K562 (cell line): ENCODE results near the gene MYO1A. TPM values are rescaled to one million over a fixed set of nuclear protein-coding genes. Genes with fewer than 3 reads are reported as not detected.

Experiments used
- CBX2 ChIP-seq: fragments of 200-600 bp; sonication (generic); IDR thresholded peaks from one replicate; pipeline ENCODE4 v1.6.1; 2012; ENCODE audit warnings: mild to moderate bottlenecking, low read length, inconsistent platforms; ENCODE audit not compliant: insufficient read depth, poor library complexity, severe bottlenecking
- FOSL1 ChIP-seq: fragments of 200-800 bp; sonication (Bioruptor generic); conservative IDR thresholded peaks from 2 replicates; pipeline ENCODE4 v1.6.1; 2016; ENCODE audit warnings: missing genetic modification characterization, missing compliant biosample characterization
- GATAD2A ChIP-seq: fragments of 450-650 bp; IDR thresholded peaks from 2 replicates; pipeline ENCODE4 v1.6.1; 2017
- JUNB ChIP-seq: fragments of 450-650 bp; formaldehyde crosslinking; conservative IDR thresholded peaks from 2 replicates; pipeline ENCODE4 v1.4.0; 2020; ENCODE audit warnings: mild to moderate bottlenecking
- MED1 ChIP-seq: sonication (generic); formaldehyde crosslinking; IDR thresholded peaks from 2 replicates; pipeline ENCODE4 v1.8.1; 2023; ENCODE audit warnings: missing genetic modification reagents, borderline replicate concordance
- MGA ChIP-seq: fragments of 450-650 bp; IDR thresholded peaks from 2 replicates; pipeline ENCODE4 v1.6.1; 2016; ENCODE audit warnings: mild to moderate bottlenecking, moderate library complexity
- NCOR1 ChIP-seq: fragments of 450-650 bp; IDR thresholded peaks from 2 replicates; pipeline ENCODE4 v1.6.1; 2016; ENCODE audit warnings: mild to moderate bottlenecking, moderate library complexity
- SNRNP70 ChIP-seq: fragments of 200-400 bp; formaldehyde crosslinking; optimal IDR thresholded peaks from 2 replicates; pipeline ENCODE3; 2017; ENCODE audit warnings: low read depth, low read length
- polyA plus RNA-seq, 8 experiments: library from polyadenylated mRNA; depleted of rRNA in 4 of 8; stranded (reverse) in 5 of 8; unstranded in 3 of 8; fragments of >200 nt; fragmentation: Nextera tagmentation in 2 of 8; fragmentation: Illumina TruSeq in 1 of 8; extraction: Ambion mirVana in 2 of 8; extraction: Trizol in 1 of 8; gene quantifications; 2 replicates each; pipeline versions ENCODE4 v1.2.1 to v1.2.3, GENCODE V29; 2011 to 2014; ENCODE audit warnings: inconsistent platforms in 1 of 8, missing spikeins in 1 of 8
- total RNA-seq, 7 experiments: library from RNA; depleted of rRNA in 6 of 7; stranded (reverse); fragments of >200 nt in 6 of 7; fragmentation: Illumina TruSeq in 2 of 7; extraction: Trizol in 2 of 7; gene quantifications; 2 replicates each; pipeline versions ENCODE4 v1.2.1 to v1.2.3, GENCODE V29; 2011 to 2021; ENCODE audit warnings: low replicate concordance in 1 of 7
- TF ChIP-seq, protein P1 (sequence below): sonication (generic); formaldehyde crosslinking; IDR thresholded peaks from 2 replicates; pipeline ENCODE4 v1.9.0; 2022; ENCODE audit warnings: mild to moderate bottlenecking, missing genetic modification reagents
- TF ChIP-seq, protein P2 (sequence below): fragments of 450-650 bp; IDR thresholded peaks from 2 replicates; pipeline ENCODE4 v1.6.1; 2016; ENCODE audit warnings: missing biosample characterization, missing genetic modification characterization
- TF ChIP-seq, protein P3 (sequence below), 3 experiments: IDR thresholded peaks in 2 of 3; conservative IDR thresholded peaks in 1 of 3; 2 replicates each; pipeline ENCODE4 v1.5.1; 2011 to 2012; ENCODE audit warnings: low read length in 3 of 3, mild to moderate bottlenecking in 3 of 3, control low read depth in 2 of 3, improper control_type of control experiment in 1 of 3, inconsistent platforms in 1 of 3, low read depth in 1 of 3, mixed read lengths in 1 of 3, moderate library complexity in 1 of 3; ENCODE audit not compliant: insufficient read depth in 2 of 3

Gene MYO1A
- total and polyA plus RNA-seq, 9 of the 15 experiments (the other 6 are each of a cell fraction or from before 2014, with no cell fraction given): 0.03 to 0.29 (median 0.14) TPM; not detected in 2

DNA sequence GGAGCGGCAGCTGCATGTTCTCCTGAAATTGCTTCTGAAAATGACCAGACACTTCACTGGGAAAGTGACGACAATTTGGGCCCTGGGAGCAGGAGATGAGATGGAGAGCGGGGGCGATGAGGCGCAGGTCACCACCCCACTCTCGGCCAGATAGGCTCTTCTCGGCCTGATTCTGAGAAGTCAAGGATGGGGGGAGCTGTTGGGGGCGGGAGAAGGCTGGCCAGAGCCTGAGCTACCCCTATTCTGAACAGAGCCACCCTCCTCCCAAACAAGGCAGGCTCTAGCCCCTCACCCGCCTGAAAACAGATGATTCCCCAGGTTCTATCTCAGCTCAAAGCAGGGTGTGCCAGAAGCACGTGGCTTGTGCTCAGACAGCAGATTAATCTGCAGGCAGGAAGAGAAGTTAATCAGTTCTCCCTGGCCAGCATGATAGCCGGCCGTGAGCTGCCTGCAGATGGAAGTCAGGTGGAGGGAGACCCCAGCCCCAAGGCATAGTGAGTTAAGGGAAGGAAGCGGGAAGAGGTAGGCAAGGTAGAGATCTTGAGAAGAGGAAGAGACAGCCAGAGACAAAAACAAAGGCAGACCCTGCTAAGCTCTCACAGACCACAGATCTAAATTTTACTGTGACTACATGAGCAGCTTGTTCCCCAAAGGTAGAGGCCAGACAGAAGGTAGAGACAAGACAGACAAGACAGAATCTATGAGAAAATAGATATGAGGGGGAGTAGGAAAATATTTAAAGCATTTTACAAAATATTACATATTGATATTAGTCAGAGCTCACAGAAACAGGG lies 22.7 kb downstream of the MYO1A start (continued):
- TF ChIP-seq MGA (peak; percentile 87), NCOR1 (peak; percentile 33; the same call in 1 of the 2 replicates), MED1 (CRISPR knock-in tag) (no peak), CBX2 (no peak), FOSL1 (tag) (peak; percentile 23; the same call in 1 of the 2 replicates), GATAD2A (no peak), SNRNP70 (no peak), JUNB (CRISPR knock-in tag) (no peak)
- TF ChIP-seq, protein P1, sequence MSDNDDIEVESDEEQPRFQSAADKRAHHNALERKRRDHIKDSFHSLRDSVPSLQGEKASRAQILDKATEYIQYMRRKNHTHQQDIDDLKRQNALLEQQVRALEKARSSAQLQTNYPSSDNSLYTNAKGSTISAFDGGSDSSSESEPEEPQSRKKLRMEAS (CRISPR knock-in tag): peak; percentile 90
- TF ChIP-seq, protein P2, sequence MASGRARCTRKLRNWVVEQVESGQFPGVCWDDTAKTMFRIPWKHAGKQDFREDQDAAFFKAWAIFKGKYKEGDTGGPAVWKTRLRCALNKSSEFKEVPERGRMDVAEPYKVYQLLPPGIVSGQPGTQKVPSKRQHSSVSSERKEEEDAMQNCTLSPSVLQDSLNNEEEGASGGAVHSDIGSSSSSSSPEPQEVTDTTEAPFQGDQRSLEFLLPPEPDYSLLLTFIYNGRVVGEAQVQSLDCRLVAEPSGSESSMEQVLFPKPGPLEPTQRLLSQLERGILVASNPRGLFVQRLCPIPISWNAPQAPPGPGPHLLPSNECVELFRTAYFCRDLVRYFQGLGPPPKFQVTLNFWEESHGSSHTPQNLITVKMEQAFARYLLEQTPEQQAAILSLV: no peak
- TF ChIP-seq, protein P3, sequence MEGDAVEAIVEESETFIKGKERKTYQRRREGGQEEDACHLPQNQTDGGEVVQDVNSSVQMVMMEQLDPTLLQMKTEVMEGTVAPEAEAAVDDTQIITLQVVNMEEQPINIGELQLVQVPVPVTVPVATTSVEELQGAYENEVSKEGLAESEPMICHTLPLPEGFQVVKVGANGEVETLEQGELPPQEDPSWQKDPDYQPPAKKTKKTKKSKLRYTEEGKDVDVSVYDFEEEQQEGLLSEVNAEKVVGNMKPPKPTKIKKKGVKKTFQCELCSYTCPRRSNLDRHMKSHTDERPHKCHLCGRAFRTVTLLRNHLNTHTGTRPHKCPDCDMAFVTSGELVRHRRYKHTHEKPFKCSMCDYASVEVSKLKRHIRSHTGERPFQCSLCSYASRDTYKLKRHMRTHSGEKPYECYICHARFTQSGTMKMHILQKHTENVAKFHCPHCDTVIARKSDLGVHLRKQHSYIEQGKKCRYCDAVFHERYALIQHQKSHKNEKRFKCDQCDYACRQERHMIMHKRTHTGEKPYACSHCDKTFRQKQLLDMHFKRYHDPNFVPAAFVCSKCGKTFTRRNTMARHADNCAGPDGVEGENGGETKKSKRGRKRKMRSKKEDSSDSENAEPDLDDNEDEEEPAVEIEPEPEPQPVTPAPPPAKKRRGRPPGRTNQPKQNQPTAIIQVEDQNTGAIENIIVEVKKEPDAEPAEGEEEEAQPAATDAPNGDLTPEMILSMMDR (IDR thresholded peaks at IDR 0.05 in 2 of 3, conservative IDR thresholded peaks at IDR 0.05 in 1 of 3; ENCODE audit: insufficient read depth in 2 of 3, low read depth in 1 of 3, low read length in 3 of 3): no peak
